GM12878 (cell line): ENCODE results near the gene HNRNPA2B1.
A peak's percentile ranks its signal among the peaks of the same experiment; 100 is the strongest.

Experiments used
- ATF2 ChIP-seq: IDR thresholded peaks from 2 replicates; pipeline ENCODE4 v1.6.1; 2012; ENCODE audit warnings: low read length, inconsistent platforms
- ESRRA ChIP-seq: IDR thresholded peaks from 2 replicates; pipeline ENCODE4 v1.6.1; 2012; ENCODE audit warnings: mild to moderate bottlenecking, low read length, improper control_type of control experiment
- HDAC2 ChIP-seq: fragments of 200-600 bp; sonication (generic); IDR thresholded peaks from 2 replicates; pipeline ENCODE4 v1.6.1; 2017
- POLR2A ChIP-seq: IDR thresholded peaks from 2 replicates; pipeline ENCODE4 v1.6.1; 2011; ENCODE audit warnings: low read depth, mild to moderate bottlenecking, low read length
- POLR2AphosphoS5 ChIP-seq: IDR thresholded peaks from 2 replicates; pipeline ENCODE4 v1.6.1; 2011; ENCODE audit warnings: mild to moderate bottlenecking, low read length, inconsistent platforms

GRCh38 chr7:26156451-26157420, 43.8 kb downstream of the HNRNPA2B1 start:
- TF ChIP-seq ESRRA (no peak), HDAC2 (no peak), POLR2AphosphoS5 (peak; percentile 64), ATF2 (peak; percentile 61), POLR2A (no peak)
